ENCODE measurements around the gene LRRC25.

Gene LRRC25

DNA sequence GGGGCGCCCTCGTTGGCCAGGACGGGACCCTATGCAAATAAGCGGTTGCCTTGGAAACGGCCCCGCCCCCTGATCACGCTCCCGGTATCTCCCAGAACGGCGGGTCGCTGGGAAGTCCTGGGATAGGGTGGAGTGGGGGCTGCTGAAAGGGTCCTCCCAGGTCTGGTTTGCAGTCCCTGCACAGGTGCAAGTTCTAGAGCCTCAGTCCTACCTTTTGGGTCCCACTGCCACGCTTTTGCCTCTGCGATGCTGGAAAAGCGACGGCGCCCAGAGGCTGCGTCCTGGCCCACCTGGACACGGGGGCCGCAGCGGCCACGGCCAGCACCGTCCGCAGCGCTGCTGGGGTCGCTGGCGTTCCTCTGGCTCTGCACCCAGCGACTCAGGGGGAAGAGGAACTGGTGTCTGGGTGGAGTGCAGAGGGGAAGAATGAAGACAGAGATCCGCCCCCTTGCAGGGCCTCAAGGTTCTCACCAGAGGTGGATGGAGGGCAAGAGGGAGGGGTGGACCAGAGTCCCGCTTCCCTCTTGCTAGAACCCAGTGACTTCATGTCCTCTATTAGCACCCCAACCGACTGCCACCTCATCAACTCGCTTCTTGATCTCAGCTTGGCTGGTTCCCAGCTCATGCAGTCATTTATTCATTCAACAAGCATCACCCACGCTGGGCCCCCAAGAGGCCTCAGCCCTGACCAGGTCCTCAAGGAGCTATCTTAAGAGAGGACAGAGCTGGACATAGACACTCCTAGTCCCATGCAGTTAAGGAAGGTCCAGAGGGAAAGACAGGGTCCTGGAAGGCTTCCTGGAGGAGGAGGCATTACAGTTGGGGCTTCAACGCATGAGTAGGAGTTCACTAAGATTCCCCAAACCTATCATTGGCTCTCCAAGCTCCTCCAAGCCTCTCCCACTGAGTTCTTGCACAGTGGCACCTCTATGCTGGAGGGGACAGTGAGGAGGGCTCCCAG, at the start of gene LRRC25:
Gene LRRC25 (minus strand): TSS at position 381 of the 961 bp plus-strand sequence. CDS start 659 bp downstream, outside the sequence.
- DNase-seq (ENCODE audit: low spot score), result no peak

DNA sequence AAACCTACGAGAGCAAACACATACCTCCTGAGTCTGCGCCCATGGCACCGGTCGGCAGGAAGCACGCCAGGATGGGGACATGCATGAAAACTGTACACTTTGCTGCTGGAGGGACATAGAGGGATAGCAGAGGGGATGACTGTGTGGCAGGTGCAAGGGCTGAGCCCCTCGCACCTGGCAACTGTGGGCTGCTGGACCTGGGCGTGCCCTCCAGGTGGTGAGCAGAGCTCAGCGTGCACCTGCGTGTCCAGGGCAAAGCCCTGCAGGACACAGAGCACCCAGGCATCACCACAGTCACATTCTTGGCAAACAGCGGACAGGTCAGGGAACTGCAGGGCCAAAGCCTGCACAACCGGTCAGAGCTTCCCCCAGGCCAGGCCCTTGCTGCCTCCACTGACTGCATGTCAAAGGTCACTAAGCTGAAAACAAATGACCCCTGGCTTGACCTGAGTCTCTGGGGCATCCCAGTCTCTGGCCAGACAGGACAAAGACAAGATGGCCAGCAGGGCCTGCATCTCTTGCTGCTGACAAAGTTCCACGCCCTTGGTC, 49.5 kb upstream of the LRRC25 start:
- no peak for DNase-seq (ENCODE audit: low spot score)

DNA sequence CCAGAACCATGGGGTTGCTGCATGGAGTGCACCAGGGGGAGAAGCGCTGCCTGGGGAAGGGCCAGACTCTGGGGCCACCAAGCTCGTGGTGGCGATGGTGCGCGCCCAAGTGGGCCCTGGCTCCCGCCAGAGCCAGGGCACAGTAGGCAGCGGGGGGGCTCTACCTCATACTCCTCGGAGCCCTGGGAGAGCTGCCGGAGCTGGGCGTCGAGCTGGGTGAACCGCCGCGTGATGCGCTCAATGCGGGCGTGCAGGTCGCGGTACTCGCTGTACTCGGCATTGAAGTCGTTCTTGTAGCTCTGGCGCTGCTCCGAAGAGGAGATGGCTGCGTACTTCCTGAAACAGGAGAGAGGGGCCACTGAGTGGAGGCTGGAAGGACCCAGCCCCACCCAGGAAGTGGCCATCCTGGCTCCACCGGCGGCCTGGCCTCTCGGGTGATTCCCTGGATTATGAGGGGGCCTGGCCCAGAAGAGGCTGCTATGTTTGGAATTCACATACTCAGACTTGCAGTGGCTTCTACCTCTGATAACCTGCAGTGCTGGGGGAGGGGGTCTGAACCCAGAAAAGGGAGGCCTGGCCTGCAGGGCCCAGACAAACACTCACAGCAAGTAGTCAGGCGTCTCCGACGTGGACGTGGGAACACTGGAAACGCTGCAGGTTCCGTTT, 48.9 kb upstream of the LRRC25 start:
- no peak for DNase-seq (ENCODE audit: low spot score)

DNA sequence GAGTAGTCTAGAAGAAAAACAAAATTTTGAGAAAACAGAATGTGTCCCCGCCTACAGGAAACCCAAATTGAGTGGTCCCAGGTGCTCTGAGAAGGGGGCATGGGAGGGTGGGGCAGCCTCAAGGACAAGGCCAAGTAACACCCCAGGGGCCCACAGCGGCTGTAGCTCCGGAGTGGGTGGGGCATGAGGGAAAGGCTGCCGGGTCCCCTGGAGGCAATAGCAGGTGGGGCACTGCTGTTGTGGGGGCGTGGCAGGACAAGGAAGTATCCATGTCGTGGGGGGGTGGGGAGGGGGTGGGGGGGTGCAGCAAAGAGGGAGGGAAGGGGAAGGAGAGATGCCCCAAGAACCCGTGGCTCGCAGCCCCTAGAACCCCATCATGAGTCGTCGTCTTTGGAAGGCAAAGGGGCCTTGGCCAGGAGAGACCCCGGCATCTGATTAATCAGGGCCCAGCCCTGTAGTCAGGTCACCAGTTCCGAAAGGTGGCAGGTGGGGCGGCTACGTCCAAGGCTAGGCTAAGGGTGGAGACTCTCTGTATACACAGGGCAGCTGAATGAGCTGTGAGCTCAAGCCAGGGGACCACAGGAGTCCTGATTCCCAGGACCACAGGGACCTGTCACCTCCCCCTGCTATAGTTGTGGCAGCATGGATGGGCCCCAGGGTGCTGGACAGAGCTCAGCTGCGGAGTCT, 48.0 kb upstream of the LRRC25 start:
- no peak for DNase-seq (ENCODE audit: low spot score)

DNA sequence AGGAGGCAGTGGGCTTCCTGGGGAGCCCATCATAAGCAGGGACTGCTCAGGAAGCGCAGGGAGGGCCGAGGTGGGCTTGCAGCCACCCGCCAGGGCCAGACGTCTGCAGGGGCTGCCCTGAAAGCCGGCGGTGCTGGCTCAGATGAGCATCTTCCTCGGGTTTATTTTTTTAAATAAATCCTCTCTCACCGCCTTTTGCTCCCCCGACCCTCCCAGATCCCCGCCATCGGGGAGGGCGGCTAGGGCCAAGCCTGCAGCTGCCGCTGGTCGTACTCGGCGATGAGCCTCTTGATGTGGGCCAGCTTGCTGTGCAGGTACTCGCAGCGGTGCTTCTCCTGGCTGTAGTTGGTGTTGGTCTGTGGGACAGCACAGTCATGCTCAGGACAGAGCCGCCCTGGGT, 47.1 kb upstream of the LRRC25 start:
- no peak for DNase-seq (ENCODE audit: low spot score)

DNA sequence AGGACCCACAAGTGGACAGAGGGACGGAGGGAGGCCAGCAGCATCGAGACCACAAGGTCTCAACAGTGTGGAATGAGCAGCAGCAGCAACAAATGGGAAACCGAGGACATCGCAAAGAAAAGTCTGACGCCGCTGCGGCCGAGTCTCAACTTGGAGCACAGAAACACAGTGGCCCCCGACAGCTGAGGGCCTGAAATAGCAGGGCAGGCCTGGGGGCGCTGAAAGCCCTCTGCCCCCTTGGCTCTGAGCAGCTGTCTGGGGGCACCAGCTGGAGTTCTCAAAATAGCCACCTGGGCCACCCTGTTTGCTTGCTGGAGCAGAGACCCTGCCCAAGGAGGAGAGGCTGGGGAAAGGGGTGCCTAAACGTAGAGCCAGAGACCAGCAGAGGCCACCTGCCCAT, 46.4 kb upstream of the LRRC25 start:
- DNase-seq (ENCODE audit: low spot score), result no peak

DNA sequence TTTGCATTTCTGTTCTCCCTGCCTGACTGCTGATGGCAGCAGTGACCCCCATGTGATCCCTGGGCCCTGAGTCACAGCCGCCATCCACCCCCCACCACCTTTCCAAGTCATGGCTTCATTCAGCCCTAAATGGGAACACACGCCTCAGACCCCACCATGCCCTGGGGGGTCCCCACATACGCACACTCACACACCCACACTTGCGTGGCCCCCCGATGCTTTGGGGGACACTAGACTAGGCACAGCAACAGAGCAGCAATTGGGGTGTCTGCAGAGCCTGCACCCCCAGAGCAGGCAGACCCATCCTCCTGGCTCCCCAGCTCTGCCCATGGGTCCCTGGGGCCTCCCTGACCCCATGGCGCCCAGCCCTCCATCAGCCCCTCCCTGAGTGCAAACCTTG, 46.0 kb upstream of the LRRC25 start:
- no peak for DNase-seq (ENCODE audit: low spot score)

DNA sequence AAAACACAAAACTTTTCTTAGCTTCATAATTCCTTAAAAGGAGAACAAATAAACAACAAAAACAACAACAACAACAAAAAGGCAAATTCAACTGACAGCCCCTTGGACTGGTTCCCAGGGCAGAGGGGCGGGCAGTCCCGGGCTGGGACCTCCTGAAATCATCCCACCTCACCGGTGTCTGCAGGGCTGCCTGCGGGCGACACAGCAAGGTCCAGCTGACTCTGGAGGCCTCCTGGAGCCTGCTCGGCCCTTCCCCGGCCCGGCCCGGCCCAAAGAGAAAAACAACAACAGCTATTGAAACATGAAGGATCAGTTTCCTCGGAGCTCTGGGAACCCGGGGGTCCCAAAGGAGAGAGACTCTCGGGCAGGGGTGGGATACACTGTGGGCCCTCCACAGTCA, 45.5 kb upstream of the LRRC25 start:
- DNase-seq (ENCODE audit: low spot score), result no peak

DNA sequence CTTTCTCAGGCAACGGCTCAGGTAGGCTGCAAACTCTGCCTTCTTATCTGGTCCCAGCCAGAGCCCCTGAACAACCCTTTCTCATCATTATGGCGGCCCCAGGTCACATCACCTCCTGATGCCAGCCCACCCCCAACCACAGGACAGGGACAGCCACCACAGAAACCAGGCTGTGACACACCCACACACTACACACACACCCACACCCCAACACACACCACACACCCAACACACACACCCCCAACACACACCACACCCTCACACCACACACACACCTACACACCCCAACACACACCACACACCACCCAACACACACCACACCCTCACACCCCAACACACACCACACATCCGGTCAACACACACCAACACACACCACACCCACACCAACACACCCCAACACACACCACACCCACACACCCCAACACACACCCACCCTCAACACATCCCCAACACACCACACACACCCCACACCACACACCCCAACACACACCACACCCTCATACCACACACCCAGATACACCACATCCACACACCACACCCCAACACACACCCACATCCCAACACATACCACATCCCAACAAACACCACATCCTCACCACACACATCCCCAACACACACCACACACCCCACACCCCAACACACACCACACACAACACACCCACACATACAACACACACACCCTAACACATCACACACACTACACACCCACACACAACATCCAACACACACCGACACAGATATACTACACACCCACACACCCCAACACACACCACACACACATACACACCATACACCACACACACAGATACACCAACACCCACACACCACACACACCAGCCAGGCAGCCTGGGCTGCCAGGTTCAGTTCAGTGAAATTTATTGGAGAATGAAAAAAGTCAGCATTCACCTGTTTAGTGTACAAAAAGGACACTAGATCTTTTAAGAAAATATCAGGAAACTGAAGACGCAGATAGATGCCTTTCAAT, 44.7 kb upstream of the LRRC25 start:
- DNase-seq (ENCODE audit: low spot score), result no peak

DNA sequence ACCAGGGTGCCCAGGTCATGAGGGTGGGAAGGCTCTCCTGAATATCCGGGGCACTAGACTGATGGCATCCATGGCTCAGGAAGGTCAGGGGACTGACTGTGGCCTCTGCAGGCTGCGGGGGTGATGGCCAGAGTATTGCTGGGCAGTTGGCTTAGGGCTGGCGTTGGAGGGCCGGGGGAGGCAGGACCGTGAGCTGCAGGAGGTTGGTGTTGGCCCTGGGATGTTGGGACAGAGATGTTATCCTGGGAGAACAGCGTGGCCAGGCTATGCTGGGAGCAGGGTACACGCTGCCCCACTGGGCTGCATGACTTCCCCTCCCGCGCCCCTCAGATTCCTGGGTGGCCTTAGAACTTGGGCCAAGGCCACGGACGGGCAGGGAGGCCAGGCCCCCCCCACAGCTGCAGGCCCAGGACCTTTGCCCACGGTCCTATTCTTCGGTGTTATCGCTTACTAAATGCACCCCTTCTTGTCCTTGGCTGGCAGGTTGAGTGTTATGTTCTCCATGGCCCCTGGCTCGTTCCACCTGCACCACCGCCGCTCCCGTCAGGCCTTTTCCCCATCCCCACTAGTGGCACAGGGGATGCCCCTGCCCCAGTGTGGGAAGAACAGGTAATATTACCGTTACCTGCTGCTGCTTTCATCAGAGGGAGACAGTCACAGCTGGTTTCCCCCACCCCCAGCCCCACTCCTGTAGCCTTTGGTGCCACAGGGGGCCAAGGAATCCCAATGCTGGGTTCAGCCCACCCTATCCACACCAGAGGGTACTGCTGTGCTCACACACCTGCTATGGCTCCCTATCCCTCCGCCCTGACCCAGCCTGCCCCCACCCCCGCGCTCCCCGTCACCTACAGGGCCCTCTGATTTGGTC, 43.7 kb upstream of the LRRC25 start:
- DNase-seq (ENCODE audit: low spot score), result no peak

DNA sequence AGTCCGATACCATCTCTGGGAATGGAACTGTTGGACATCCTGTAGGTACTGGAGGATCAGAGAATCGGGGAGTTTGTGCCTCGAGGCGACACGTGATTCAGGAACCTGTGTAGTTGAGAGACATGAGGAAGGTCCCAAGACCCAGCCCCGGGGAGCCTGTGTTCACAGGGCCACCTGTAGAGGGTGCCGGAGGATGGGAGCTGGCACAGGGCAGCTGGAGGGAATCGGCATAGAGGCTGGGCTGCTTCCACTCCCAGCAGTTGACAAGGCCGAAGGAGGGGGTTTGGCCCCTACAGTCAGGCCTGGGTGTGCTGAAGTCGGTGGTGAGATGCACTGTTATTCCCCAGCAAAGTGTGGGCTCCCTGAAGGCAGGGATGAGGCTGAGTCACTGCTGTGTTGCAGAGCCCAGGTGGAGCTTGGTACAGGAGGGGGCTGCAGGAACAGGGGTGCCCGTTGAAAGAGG, 43.0 kb upstream of the LRRC25 start:
- DNase-seq (ENCODE audit: low spot score), result peak; percentile 94

DNA sequence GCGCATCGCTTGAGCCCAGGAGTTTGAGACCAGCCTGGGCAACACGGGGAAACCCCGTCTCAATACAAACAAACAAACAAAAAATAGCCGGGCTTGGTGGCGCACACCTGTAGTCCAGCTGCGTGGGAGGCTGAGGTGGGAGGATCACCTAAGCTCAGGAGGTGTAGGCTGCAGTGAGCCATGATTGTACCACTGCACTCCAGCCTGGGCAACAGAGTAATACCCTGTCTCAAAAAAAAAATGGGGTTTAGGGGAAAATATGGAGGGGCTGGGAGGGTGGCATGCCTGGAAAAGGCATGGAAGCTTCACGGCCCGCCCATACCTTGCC, 42.5 kb upstream of the LRRC25 start:
- DNase-seq (ENCODE audit: low spot score), result no peak

DNA sequence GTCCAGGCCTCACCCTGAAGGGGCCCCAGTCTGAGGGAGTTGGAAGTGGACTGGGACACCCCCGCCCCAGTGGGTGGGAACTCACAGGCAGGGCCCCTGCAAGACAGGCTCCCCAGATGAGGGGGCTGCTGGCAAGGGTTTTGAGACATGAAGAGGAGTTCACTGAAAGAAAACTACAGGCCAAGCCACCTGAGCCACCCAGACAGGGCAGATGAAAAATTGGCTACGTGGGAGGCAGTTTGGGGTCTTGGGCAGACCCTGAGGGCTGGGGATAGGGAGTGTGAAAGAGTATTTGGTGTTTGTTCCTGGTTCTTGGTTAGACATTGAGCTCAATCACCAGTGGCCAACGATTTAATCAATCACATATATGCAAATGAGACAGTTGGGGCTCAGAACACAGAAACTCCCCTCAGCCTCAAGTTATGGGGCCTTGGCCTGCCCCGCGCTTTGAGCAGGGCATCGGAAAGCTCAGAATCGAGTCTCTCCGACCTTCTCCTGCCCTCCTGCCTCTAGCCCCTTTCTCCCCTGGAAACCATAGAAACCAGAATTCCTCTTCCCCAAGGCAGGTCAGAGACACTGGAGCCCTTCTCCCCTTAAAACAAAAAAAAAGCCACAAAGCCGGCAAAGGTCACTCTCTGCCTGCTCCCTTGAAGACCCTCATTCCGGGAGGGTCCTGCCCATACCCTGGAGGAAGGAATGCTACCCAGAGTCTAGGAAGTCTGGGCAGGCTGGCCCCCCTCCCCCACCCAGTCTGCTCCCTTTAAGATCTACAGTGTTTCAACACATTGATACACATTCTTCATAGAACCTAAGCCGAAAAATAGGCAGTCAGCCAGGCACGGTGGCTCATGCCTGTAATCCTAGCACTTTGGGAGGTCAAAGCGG, 41.8 kb upstream of the LRRC25 start:
- no peak for DNase-seq (ENCODE audit: low spot score)

DNA sequence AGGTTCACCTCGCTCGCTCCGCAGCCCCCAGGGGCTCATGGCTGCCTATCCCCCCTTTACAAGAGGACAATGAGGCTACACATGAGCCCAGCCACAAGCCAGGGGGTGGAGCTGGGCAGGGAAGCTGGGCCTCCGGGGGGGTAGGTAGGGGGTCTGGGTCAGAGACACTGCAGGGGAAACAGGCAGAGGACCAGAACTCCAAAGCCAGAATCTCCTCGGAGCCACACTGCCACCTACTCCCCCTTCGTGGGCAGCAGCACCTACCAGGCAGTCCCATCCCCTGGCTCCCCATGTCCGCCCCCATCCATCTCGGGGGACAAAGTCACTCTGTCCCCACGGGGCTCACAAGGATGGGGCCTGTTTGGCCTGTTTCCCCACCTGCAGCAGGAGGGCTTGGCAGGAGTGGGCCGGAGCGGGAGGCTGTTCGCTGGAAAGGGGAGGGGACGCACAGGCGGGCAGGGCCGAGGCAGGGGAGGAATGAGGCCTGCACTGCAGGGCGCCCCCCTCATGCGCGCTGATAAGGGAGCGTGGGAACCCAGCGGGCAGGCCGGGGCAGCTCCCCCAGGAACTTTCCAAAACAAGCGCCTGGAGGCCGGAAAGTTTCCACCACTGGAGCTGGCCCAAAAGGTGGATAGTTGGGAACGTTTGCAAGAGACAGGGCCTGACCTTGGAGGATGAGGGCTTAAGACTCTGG, 41.1 kb upstream of the LRRC25 start:
- DNase-seq (ENCODE audit: low spot score), result no peak

DNA sequence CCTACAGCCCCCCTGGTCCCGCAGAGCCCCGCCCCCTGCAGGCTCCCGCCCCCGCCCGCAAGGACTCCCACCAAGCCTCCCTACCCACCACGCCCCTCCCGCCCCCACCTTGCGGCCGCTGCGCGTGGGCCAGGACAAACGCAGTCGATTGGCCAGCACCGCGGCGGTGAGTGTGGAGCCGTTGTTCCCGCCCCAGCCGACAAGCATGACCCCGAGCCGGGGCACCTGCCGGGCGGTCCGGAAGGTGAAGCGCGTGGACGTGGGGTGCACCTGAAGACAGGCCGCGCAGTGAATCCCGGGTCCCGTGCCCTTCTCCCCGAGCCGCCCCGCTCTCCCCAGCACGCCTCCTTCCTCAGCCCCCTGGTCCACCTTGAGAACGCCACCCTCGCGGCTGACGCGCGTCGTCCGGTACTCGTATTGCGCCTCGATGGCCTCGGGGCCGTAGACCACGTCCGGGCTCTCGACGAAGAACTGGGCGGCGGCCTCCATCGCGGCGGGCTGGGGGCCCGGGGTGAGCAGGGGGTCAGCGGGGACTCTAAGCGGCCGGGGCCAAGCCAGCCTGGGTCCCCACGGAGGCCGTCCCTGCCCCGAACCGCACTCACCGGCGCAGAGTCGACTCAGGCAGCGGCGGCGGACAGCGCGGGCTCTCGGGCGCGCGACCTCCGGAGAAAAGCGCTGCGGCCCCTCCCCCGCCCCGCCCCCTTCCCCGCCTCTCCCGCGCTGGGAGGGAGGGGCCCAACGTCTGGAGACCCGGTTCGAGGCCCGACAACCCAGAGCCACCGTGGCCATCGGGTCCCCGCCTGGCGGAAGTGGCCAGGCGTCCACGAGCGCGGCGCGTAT, 40.3 kb upstream of the LRRC25 start, which contains the start of gene ISYNA1:
Gene ISYNA1 (minus strand): TSS at position 643 of the 840 bp plus-strand sequence. CDS start 154 bp downstream, at position 489.
- no peak for DNase-seq (ENCODE audit: low spot score)

DNA sequence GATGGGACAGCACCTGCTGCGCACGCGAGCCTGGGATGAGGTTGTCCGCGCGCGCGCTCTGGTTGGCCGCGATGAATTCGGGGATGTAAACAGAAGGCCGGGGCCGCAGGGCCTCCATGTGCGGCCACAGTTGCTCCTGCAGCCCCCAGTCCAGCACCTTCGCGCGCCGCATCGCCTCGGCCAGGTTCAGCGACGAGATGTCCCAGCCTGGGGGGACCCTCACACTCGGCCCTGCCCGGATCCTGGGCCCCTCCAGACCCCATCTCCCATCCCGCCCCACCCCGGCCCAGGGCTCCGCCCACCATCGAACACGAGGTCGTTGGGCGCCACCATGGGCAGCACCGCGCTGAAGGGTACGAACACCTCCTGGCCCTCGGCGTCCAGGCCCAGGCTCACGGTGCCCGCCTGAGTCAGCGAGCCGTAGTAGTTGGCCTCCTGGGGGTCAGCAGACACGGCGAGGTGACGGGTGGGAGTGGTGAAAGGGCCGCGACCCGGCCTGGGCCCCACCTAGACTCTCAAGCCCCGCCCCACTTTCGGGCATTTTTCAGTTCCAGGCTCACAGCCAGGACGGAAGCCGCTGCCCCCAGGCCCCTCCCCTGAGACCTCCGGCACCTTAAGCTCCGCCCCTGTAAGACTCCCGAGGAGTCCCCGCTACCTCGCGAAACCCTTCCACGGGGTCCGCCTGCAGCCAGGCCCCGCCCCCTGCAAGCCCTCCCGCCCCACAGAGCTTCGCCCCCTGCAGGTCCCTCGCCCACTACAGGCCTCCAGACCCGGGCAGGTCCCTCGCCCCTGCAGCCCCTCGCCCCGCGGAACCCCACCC, 39.5 kb upstream of the LRRC25 start:
- peak; percentile 100 for DNase-seq (ENCODE audit: low spot score)
